ENCODE results near the gene MPPED1. TPM values are rescaled to one million over a fixed set of nuclear protein-coding genes. Genes with fewer than 3 reads are reported as not detected.

Gene MPPED1
- total RNA-seq, 1 donor from 2014 or later = not detected

GRCh38 chr22:43502306-43502874 lies 90.6 kb downstream of the MPPED1 start:
- no peak for DNase-seq

DNA sequence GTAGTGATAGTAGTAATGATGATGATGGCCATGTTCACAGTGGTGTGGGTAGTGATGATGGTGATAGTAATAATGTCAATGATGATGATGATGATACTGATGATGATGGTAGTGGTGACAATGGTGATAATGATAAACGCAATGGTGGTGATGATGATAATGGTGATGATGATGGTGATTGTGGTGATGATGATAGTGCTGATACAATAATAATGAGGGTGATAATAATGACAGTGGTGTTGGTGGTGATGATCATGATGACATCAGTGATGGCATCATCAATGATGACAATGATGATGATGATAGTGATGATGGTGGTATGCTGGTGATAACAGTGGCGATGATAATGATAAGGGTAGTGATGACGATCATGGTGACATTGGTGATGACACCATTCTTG lies 92.3 kb downstream of the MPPED1 start:
- DNase-seq = no peak

GRCh38 chr22:43504666-43505261 lies 93.0 kb downstream of the MPPED1 start:
- DNase-seq = no peak

DNA sequence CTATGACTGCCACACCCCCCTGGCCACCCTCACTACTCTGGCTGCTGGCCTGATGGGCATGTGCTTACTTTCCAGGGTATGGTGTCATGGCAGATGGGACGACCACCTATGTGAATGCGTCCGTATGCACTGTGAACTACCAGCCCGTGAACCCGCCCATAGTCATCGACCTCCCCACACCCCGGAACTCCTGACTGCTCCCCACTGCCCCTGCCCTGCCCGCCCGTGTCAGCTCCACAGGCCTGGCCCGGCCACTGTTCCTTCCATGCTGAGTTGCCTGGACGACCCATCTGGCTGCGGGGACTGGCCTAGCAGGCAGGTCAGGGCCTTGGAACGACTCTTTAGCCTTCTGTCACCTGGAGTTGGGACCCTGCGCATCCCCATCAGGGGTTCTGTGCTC lies 93.6 kb downstream of the MPPED1 start:
- DNase-seq = no peak

DNA sequence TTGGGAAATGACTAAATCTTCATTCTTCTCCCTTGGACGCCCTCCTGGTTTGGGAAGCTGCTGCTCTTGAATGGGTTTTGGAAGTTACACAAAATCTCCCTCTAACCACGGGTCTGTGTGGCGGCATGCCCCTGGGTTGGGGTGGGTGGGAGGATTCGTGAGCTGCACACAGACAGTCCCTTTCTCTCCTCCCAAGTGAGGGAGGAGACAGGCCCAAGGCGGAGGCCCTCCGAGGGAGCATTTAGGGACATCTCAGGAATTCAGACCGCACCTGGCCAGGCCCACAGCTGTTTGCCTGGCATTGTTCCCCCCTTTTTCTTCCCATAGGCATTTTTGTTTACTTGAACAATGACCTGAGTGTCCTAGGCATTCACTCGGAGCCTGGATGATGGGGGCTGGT lies 94.1 kb downstream of the MPPED1 start:
- no peak for DNase-seq

DNA sequence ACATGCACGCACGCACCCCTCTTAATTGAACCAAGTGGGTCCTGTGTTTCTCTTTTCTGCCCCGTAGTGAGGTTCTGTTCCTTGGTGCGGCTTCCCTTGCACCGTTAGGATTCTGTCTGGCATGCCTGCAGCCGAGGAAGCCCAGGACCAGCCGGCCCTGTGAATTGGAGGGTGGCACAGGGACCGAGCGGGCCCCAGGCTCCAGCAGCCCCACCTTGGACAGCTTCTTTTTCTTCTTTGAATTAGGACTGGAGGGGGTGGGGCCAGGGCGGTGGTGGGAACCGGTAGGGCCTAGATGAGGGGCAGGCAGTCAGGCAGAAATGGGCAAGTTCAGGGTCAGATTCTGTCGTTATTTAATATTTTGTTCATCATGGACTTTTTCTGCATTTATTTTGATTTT lies 94.7 kb downstream of the MPPED1 start:
- DNase-seq = no peak

GRCh38 chr22:43507235-43507634 lies 95.4 kb downstream of the MPPED1 start:
- no peak for DNase-seq

- no peak for DNase-seq
Measured at GRCh38 chr22:43508489-43508888, 96.7 kb downstream of the MPPED1 start.

GRCh38 chr22:43509337-43509736 lies 97.5 kb downstream of the MPPED1 start:
- DNase-seq = no peak

- no peak for DNase-seq
Measured at GRCh38 chr22:43510281-43511070, 98.7 kb downstream of the MPPED1 start.

DNA sequence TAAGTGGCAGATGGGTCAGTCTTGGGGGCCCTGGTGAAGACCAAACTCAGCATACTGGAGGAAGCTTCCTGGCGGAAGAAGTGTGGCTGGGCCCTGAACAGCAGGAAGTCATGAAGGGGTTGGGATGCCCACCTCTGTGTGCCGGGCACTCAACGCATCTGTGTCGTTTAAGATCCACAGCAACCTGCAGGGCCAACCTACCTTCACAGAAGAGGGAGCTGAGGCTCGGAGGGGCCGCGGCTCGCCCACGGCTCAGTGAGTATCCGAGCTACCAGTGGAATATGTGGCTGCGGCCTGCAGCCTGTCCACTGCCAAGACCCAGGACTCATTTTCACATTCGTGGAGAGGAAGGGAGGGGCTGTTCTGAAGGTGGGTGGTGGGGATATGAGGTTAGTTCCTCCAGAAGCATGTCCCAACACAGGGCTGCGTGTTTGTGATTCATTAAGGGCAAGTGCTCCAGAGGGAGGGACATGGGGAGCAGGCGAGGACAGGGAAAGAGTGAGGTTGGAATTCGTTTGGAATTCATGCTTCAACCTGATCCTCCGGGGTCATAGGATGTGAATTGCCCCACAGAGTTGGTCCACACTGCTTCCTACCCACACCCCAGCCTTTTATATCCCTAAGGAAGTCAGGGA lies 99.6 kb downstream of the MPPED1 start:
- DNase-seq = no peak

DNA sequence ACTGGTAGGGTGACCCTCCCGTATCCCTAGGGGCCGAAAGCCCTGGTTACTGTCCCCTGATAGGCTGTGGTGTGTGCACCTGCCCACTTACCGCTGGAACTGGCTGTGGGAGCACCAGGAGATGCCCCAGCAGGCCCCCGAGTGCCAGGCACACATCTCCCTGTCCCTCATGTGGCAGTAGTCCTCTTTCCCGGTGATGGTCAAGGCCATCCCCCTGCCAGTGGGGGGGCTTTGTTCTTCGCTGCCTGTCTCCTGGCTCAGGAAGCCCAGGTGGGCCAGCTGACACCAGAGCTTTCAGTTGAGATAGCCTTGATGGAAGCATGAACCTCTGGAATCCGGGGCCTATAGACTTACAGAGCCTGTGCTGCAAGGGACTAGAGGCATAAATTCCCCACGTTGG lies 100.5 kb downstream of the MPPED1 start:
- no peak for DNase-seq

- DNase-seq = no peak
Measured at GRCh38 chr22:43514476-43515157, 102.8 kb downstream of the MPPED1 start.

- DNase-seq = no peak
Measured at GRCh38 chr22:43515411-43515810, 103.6 kb downstream of the MPPED1 start.

DNA sequence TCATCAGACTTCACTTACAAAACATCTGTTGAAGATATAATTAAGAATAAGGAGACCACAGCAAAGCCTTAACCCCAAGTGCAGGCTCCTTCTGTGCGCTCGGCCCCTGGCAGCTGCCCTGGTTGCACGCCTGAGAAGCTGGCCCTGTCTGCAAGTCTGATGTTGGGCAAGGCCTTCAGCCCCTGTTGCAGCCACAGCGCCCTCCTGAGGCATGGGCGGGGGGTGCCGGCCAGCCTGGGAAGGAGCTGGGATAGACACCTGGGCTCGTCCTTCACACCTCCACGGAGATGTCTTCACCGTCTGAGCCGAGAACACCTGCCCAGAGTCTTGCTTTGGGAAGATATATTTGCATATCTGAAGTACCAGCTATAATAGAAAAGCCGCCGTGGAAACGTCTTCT lies 104.1 kb downstream of the MPPED1 start:
- DNase-seq = no peak

GRCh38 chr22:43516386-43516785 lies 104.6 kb downstream of the MPPED1 start:
- no peak for DNase-seq

DNA sequence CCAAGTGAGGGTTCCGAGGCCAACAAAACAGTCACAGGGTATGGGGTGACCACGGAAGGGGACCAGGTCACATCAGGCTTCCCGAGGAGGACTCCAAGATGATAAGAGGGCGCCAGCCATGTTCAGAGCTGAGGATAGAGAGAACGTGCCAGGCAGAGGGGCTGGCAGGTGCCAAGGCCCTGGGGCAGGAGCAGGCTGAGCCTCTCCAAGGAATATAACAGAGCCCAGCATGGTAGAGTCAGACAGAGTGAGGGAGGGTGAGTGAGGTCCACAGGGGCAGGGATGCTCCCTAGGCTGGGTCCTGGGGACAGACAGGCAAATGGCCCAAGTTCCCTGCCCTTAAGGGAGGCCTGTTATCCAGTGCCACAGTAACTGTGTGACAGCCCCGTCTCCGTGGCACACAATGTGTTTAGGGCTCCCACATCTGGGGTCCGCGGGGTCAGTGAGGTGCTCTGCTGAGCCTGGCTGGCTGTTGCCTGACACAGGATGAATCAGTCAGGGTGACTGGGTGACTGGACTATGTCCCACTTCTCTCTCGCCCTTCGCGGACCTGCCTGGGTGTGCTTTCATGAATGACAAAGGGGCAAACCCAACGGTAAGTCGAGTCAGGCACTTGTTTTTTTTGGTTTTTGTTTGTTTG lies 105.3 kb downstream of the MPPED1 start:
- DNase-seq = no peak

- no peak for DNase-seq
Measured at GRCh38 chr22:43520632-43521039, 108.8 kb downstream of the MPPED1 start.

DNA sequence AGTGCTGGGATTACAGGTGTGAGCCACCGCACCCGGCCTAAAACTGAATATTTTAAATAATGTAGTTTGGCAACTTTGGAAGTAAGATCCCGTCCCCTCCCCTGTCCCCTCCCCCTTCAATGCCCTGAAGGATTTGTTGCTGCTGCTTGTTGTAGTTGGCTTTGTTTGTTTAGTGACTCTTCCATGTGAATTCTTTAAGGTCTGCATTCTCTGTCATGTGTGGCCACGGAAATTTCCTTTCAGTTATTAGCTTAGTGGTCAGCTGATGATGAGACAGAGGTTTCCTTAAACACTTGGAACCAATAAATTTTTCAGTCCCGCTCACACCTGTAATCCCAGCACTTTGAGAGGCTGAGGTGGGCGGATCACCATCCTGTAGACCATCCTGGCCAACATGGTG lies 109.9 kb downstream of the MPPED1 start:
- DNase-seq = no peak

DNA sequence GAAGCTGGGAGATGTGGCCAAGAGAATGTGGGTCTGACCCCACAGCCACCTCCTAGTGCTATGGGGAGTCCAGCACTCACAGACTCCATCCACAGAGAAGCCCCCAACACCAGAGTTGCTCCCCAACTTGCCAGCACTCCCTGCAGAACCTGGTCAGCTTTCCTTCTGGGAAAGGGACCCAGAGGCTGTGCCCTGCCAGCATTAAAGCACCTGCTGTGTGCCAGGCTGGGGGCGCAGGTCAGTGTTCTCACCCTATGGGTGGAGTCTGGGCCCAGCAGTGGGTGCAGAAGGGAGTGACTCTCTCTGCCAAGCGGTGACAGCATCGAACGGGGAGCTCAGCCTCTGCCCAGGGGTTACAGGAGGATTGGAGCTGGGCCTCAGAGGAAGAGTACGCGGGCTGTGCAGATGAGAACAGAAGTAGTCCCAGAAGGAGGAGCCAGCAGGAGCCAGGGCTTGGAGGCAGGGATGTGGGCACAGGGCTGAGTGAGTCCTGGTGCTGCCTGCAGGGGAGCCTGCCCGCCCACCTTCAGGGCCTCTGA lies 114.4 kb downstream of the MPPED1 start:
- DNase-seq = no peak

DNA sequence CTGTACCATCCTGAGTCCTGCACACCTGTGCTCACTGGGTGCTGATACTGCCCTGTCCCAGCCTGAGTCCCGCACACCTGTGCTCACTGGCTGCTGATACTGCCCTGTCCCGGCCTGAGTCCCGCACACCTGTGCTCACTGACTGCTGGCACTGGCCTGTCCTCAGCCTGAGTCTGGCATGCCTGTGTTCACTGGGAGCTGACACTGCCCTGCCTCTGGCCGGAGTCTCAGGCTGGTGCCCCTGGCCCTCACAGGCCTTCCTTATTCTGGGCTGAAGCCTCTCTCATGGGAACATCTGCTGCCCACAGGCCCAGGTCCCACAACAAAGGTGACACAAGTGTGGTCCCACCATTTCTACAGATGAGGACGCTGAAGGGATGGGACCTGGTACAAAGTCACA lies 115.1 kb downstream of the MPPED1 start:
- no peak for DNase-seq

All from dermis blood vessel endothelial cell (primary cell).